ENCODE results near the gene MYG1.

The MYG1 gene

GRCh38 chr12:53254816-53255545, 44.5 kb upstream of the MYG1 start:
- no peak for ATAC-seq
- no peak for TF ChIP-seq TSHZ2 (CRISPR knock-in tag; IDR thresholded peaks at IDR 0.05)
- TF ChIP-seq OSR1 (CRISPR knock-in tag; IDR thresholded peaks at IDR 0.05) = no peak
- TF ChIP-seq ESRRG (CRISPR knock-in tag; IDR thresholded peaks at IDR 0.05) = no peak

- ATAC-seq = no peak
- TF ChIP-seq, protein P1, sequence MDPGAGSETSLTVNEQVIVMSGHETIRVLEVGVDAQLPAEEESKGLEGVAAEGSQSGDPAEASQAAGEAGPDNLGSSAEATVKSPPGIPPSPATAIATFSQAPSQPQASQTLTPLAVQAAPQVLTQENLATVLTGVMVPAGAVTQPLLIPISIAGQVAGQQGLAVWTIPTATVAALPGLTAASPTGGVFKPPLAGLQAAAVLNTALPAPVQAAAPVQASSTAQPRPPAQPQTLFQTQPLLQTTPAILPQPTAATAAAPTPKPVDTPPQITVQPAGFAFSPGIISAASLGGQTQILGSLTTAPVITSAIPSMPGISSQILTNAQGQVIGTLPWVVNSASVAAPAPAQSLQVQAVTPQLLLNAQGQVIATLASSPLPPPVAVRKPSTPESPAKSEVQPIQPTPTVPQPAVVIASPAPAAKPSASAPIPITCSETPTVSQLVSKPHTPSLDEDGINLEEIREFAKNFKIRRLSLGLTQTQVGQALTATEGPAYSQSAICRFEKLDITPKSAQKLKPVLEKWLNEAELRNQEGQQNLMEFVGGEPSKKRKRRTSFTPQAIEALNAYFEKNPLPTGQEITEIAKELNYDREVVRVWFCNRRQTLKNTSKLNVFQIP (CRISPR knock-in tag; IDR thresholded peaks at IDR 0.05; ENCODE audit: borderline replicate concordance, low read depth) = no peak
- TF ChIP-seq ZNF8 (CRISPR knock-in tag; IDR thresholded peaks at IDR 0.05) (no peak), CSDC2 (CRISPR knock-in tag; IDR thresholded peaks at IDR 0.05) (no peak), ZFP3 (CRISPR knock-in tag; IDR thresholded peaks at IDR 0.05) (no peak), ISL1 (CRISPR knock-in tag; IDR thresholded peaks at IDR 0.05) (no peak), ESRRG (CRISPR knock-in tag; IDR thresholded peaks at IDR 0.05) (no peak), PATZ1 (CRISPR knock-in tag; IDR thresholded peaks at IDR 0.05; ENCODE audit: borderline replicate concordance) (no peak), ARNTL (CRISPR knock-in tag; IDR thresholded peaks at IDR 0.05; ENCODE audit: borderline replicate concordance, low read depth) (no peak), BACH2 (CRISPR knock-in tag; IDR thresholded peaks at IDR 0.05; ENCODE audit: borderline replicate concordance) (no peak), ZFP30 (CRISPR knock-in tag; IDR thresholded peaks at IDR 0.05) (no peak), GLIS3 (CRISPR knock-in tag; IDR thresholded peaks at IDR 0.05) (no peak), ZNF70 (CRISPR knock-in tag; IDR thresholded peaks at IDR 0.05) (no peak), TSHZ2 (CRISPR knock-in tag; IDR thresholded peaks at IDR 0.05) (no peak)
- TF ChIP-seq, protein P2, sequence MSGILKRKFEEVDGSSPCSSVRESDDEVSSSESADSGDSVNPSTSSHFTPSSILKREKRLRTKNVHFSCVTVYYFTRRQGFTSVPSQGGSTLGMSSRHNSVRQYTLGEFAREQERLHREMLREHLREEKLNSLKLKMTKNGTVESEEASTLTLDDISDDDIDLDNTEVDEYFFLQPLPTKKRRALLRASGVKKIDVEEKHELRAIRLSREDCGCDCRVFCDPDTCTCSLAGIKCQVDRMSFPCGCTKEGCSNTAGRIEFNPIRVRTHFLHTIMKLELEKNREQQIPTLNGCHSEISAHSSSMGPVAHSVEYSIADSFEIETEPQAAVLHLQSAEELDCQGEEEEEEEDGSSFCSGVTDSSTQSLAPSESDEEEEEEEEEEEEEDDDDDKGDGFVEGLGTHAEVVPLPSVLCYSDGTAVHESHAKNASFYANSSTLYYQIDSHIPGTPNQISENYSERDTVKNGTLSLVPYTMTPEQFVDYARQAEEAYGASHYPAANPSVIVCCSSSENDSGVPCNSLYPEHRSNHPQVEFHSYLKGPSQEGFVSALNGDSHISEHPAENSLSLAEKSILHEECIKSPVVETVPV (CRISPR knock-in tag; IDR thresholded peaks at IDR 0.05) = no peak
These were observed 43.5 kb upstream of the MYG1 start for GRCh38 chr12:53255996-53256395.

- no peak for ATAC-seq
- TF ChIP-seq CREB5 (CRISPR knock-in tag; IDR thresholded peaks at IDR 0.05; ENCODE audit: low read depth) (no peak), ZC3H10 (CRISPR knock-in tag; IDR thresholded peaks at IDR 0.05) (no peak), GLIS3 (CRISPR knock-in tag; IDR thresholded peaks at IDR 0.05) (no peak), TCF4 (CRISPR knock-in tag; IDR thresholded peaks at IDR 0.05; ENCODE audit: borderline replicate concordance) (no peak), PATZ1 (CRISPR knock-in tag; IDR thresholded peaks at IDR 0.05; ENCODE audit: borderline replicate concordance) (no peak), ZNF565 (CRISPR knock-in tag; conservative IDR thresholded peaks at IDR 0.05; ENCODE audit: low read depth) (no peak)
These were observed 40.7 kb upstream of the MYG1 start for GRCh38 chr12:53258541-53259539.

Data from SK-N-SH treated with all-trans-retinoic acid at 6 μM for 48 hours (cell line).